A549 (cell line): Measurements from ENCODE around the gene TTC21A. TPM values are rescaled to one million over a fixed set of nuclear protein-coding genes. Genes with fewer than 3 reads are reported as not detected.
A peak's percentile ranks its signal among the peaks of the same experiment; 100 is the strongest.

Source experiments
- ATAC-seq, 2 experiments: fragments of 200-7000 bp in 1 of 2; fragments of >200 bp in 1 of 2; cut with Nextera tagmentation in 1 of 2; cut with Tn5 transposase in 1 of 2; 3 replicates each; pipeline versions ENCODE4 v1.8.0 to v1.9.1; 2018 to 2020; ENCODE audit warnings: mild to moderate bottlenecking in 1 of 2, moderate library complexity in 1 of 2
- CTCF ChIA-PET: fragments of 300-600 bp; sonication (Branson Sonifier 250); formaldehyde crosslinking; extraction: SDS; loops from one replicate; lab custom pipeline; 2021; ENCODE audit warnings: antibody characterized with exemption, inconsistent platforms; lab: Yijun Ruan, JAX
- POLR2A ChIA-PET: fragments of 350-600 bp; formaldehyde crosslinking; extraction: SDS; loops from one replicate; lab custom pipeline; 2021; ENCODE audit warnings: antibody characterized with exemption, inconsistent platforms; lab: Yijun Ruan, JAX
- DNase-seq, 2 experiments: peaks; one replicate each; pipeline versions ENCODE4 v3.0.0 to v3.0.0-alpha.2; 2011 to 2016; ENCODE audit warnings: low read depth in 1 of 2, low spot score in 1 of 2
- FAIRE-seq: peaks from 2 replicates; lab custom pipeline; 2011; peaks lifted over from hg19 to GRCh38; lab: Jason Lieb, UNC
- H3K27ac ChIP-seq, 2 experiments: fragments of >200 bp; sonication (Bioruptor Twin); formaldehyde crosslinking; 3 replicates each; pipeline ENCODE4 v1.5.1; 2016 to 2017
- H3K4me1 ChIP-seq: fragments of >200 bp; sonication (Bioruptor Twin); formaldehyde crosslinking; 3 replicates; pipeline ENCODE4 v1.6.1; 2016
- H3K4me2 ChIP-seq: fragments of >200 bp; sonication (Bioruptor Twin); formaldehyde crosslinking; 3 replicates; pipeline ENCODE4 v1.6.1; 2016
- H3K4me3 ChIP-seq: fragments of >200 bp; sonication (Bioruptor Twin); formaldehyde crosslinking; 3 replicates; pipeline ENCODE4 v1.5.1; 2016
- H3K9me3 ChIP-seq: fragments of >200 bp; sonication (Bioruptor Twin); formaldehyde crosslinking; 3 replicates; pipeline ENCODE4 v1.6.1; 2016
- CEBPB ChIP-seq, 2 experiments: fragments of >200 bp in 1 of 2; sonication (Bioruptor Twin) in 1 of 2; formaldehyde crosslinking in 1 of 2; IDR thresholded peaks; 2 replicates each; pipeline ENCODE4 v1.6.1; 2012 to 2016
- CHD4 ChIP-seq: fragments of 200-600 bp; sonication (generic); IDR thresholded peaks from 2 replicates; pipeline ENCODE4 v1.6.1; 2016; ENCODE audit warnings: antibody characterized with exemption, mild to moderate bottlenecking, borderline replicate concordance
- FOSL2 ChIP-seq, 2 experiments: fragments of 450-650 bp in 1 of 2; fragments of >200 bp in 1 of 2; sonication (Bioruptor Twin) in 1 of 2; formaldehyde crosslinking; IDR thresholded peaks; 2 replicates each; pipeline versions ENCODE4 v1.5.0 to v1.6.1; 2016 to 2020; ENCODE audit warnings: mild to moderate bottlenecking in 1 of 2, moderate library complexity in 1 of 2
- HEYL ChIP-seq: fragments of 250-450 bp; sonication (Bioruptor Pico); IDR thresholded peaks from 2 replicates; pipeline ENCODE4 v1.8.0; 2021; ENCODE audit warnings: mild to moderate bottlenecking, moderate library complexity
- JUN ChIP-seq, 2 experiments: fragments of >200 bp; sonication (Bioruptor Twin); formaldehyde crosslinking; IDR thresholded peaks; 2 replicates in 1 of 2; 3 replicates in 1 of 2; pipeline ENCODE4 v1.6.1; 2016 to 2017
- JUNB ChIP-seq: fragments of >200 bp; sonication (Bioruptor Twin); formaldehyde crosslinking; IDR thresholded peaks from 2 replicates; pipeline ENCODE4 v1.6.1; 2016
- MAZ ChIP-seq: fragments of 150-350 bp; IDR thresholded peaks from 2 replicates; pipeline ENCODE4 v1.6.1; 2014; ENCODE audit warnings: antibody characterized with exemption, low read depth, low read length, borderline replicate concordance
- NFE2L2 ChIP-seq: fragments of 150-350 bp; conservative IDR thresholded peaks from 2 replicates; pipeline ENCODE4 v1.6.1; 2014; ENCODE audit warnings: low read length
- NPAS2 ChIP-seq: fragments of 250-450 bp; sonication (Bioruptor Pico); IDR thresholded peaks from 2 replicates; pipeline ENCODE4 v1.8.0; 2022; ENCODE audit warnings: mild to moderate bottlenecking, moderate library complexity, borderline replicate concordance
- SREBF2 ChIP-seq: fragments of 450-650 bp; IDR thresholded peaks from 2 replicates; pipeline ENCODE4 v1.6.1; 2014; ENCODE audit warnings: mild to moderate bottlenecking, moderate library complexity
- TFCP2L1 ChIP-seq: fragments of 250-450 bp; sonication (Bioruptor Pico); IDR thresholded peaks from 2 replicates; pipeline ENCODE4 v1.5.0; 2021; ENCODE audit warnings: mild to moderate bottlenecking
- USF2 ChIP-seq: fragments of 450-650 bp; IDR thresholded peaks from 2 replicates; pipeline ENCODE4 v1.6.1; 2014; ENCODE audit warnings: antibody characterized with exemption
- ZC3H11A ChIP-seq: fragments of 450-650 bp; IDR thresholded peaks from 2 replicates; pipeline ENCODE4 v1.6.1; 2014; ENCODE audit warnings: antibody characterized with exemption, mild to moderate bottlenecking
- ZSCAN20 ChIP-seq: fragments of 250-450 bp; sonication (Bioruptor Pico); IDR thresholded peaks from 2 replicates; pipeline ENCODE4 v1.8.0; 2022; ENCODE audit warnings: mild to moderate bottlenecking, moderate library complexity
- WGBS: methylation state at CpG from one replicate; pipeline ENCODE4 v1.1.6; 2017; ENCODE audit errors: missing lambda C conversion rate; 5-methylcytosine and 5-hydroxymethylcytosine counted together
- polyA plus RNA-seq, 4 experiments: library from polyadenylated mRNA; depleted of rRNA in 3 of 4; stranded (reverse); fragments of >200 nt; fragmentation: RNase III in 1 of 4; extraction: RNeasy Plus Mini Kit Qiagen cat#74134 plus additional on column Dnase treatment in 1 of 4; gene quantifications; 2 replicates in 3 of 4; 3 replicates in 1 of 4; pipeline ENCODE4 v1.2.3, GENCODE V29; 2011 to 2017
- TF ChIP-seq, protein P1 (sequence below): fragments of >200 bp; sonication (Bioruptor Twin); formaldehyde crosslinking; IDR thresholded peaks from 2 replicates; pipeline ENCODE4 v1.6.1; 2016
- TF ChIP-seq, protein P2 (sequence below): fragments of 250-450 bp; sonication (Bioruptor Pico); IDR thresholded peaks from 2 replicates; pipeline ENCODE4 v1.5.0; 2020; ENCODE audit warnings: low read depth, mild to moderate bottlenecking, moderate library complexity
- TF ChIP-seq, protein P3 (sequence below): IDR thresholded peaks from 2 replicates; pipeline ENCODE4 v1.6.1; 2012
- TF ChIP-seq, protein P4 (sequence below): fragments of >200 bp; sonication (Bioruptor Twin); formaldehyde crosslinking; IDR thresholded peaks from 3 replicates; pipeline ENCODE4 v1.6.1; 2016

Gene TTC21A
- polyA plus RNA-seq, 2 of the 4 experiments (the other 2 are of a cell fraction): 1.1 to 1.4 TPM

GRCh38 chr3:39166932-39167532, 59.6 kb downstream of the TTC21A start:
- H3K4me2 ChIP-seq: peak overlapping the region; percentile 20; the same call in 2 of the 3 replicates
- ATAC-seq (peak; percentile 20 to 82; a peak in 5 of 6 replicates), DNase-seq (peak in 1 of 2 experiments; percentile 78), FAIRE-seq (no peak)
- peak overlapping the region; percentile 14 to 32; a peak in 3 of 6 replicates for H3K27ac ChIP-seq
- H3K4me3 ChIP-seq: no peak overlapping the region
- ChIA-PET CTCF (interaction anchor here (1.0 to 4.2 kb wide), 4 partner anchors 18 to 59 kb away, joined by 3 to 29 read pairs (median 10); no protein-coding TSS in a partner anchor), POLR2A (interaction anchor here (0.6 to 1.7 kb wide), 5 partner anchors 11 to 457 kb away, joined by 3 to 9 read pairs (median 6); no protein-coding TSS in a partner anchor)
- WGBS: 9% methylated on average over 1 of the region's 1 CpG
- peaks cover 25% of the 10 kb centered on the region; the same call in 2 of the 3 replicates for H3K4me1 ChIP-seq
- H3K9me3 ChIP-seq: no peaks in the 10 kb centered on the region
- 0 out of 5 replicates have a peak, but pooled peaks of 1 of the 2 experiments have one; percentile 24 for TF ChIP-seq JUN (IDR thresholded peaks at IDR 0.05)
- no peak for TF ChIP-seq FOSL2 (IDR thresholded peaks at IDR 0.05)
- TF ChIP-seq FOSL2 (CRISPR knock-in tag; IDR thresholded peaks at IDR 0.05): peak; percentile 48; the same call in 1 of the 2 replicates
- no peak for TF ChIP-seq ZC3H11A
- TF ChIP-seq, protein P1, sequence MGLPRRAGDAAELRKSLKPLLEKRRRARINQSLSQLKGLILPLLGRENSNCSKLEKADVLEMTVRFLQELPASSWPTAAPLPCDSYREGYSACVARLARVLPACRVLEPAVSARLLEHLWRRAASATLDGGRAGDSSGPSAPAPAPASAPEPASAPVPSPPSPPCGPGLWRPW: peak; percentile 68
- TF ChIP-seq JUNB: no peak
- peak; percentile 81 to 92 for TF ChIP-seq CEBPB (IDR thresholded peaks at IDR 0.05)

- Histone ChIP-seq H3K9me3 (no peaks in the 10 kb centered on the region), H3K4me2 (no peak overlapping the region), H3K4me1 (peaks cover 25% of the 10 kb centered on the region; the same call in 2 of the 3 replicates), H3K4me3 (no peak overlapping the region), H3K27ac (peak overlapping the region; percentile 28 to 53; a peak in 3 of 6 replicates)
- no peak for TF ChIP-seq TFCP2L1 (CRISPR knock-in tag)
- TF ChIP-seq, protein P2, sequence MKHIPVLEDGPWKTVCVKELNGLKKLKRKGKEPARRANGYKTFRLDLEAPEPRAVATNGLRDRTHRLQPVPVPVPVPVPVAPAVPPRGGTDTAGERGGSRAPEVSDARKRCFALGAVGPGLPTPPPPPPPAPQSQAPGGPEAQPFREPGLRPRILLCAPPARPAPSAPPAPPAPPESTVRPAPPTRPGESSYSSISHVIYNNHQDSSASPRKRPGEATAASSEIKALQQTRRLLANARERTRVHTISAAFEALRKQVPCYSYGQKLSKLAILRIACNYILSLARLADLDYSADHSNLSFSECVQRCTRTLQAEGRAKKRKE: no peak
- no peak for TF ChIP-seq CHD4
- TF ChIP-seq HEYL (CRISPR knock-in tag): no peak
- TF ChIP-seq NFE2L2: no peak
- TF ChIP-seq USF2: no peak
- TF ChIP-seq MAZ: no peak
- no peak for TF ChIP-seq NPAS2 (CRISPR knock-in tag)
- TF ChIP-seq, protein P3, sequence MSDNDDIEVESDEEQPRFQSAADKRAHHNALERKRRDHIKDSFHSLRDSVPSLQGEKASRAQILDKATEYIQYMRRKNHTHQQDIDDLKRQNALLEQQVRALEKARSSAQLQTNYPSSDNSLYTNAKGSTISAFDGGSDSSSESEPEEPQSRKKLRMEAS: no peak
- no peak for TF ChIP-seq SREBF2
- TF ChIP-seq, protein P4, sequence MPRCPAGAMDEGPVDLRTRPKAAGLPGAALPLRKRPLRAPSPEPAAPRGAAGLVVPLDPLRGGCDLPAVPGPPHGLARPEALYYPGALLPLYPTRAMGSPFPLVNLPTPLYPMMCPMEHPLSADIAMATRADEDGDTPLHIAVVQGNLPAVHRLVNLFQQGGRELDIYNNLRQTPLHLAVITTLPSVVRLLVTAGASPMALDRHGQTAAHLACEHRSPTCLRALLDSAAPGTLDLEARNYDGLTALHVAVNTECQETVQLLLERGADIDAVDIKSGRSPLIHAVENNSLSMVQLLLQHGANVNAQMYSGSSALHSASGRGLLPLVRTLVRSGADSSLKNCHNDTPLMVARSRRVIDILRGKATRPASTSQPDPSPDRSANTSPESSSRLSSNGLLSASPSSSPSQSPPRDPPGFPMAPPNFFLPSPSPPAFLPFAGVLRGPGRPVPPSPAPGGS: no peak
- no peak for TF ChIP-seq ZSCAN20 (CRISPR knock-in tag)
- TF ChIP-seq, protein P1: no peak
- WGBS: 80% methylated on average over 5 of the region's 5 CpGs
- DNase-seq (no peak), ATAC-seq (no peak), FAIRE-seq (no peak)
- ChIA-PET POLR2A (interaction anchor here (1.1 to 1.7 kb wide), 2 partner anchors 14 to 216 kb away, joined by 3 to 7 read pairs; no protein-coding TSS in a partner anchor), CTCF (interaction anchor here (1.0 to 4.2 kb wide), 5 partner anchors 9 to 120 kb away, joined by 3 to 29 read pairs (median 6); no protein-coding TSS in a partner anchor)
Observed at GRCh38 chr3:39168156-39168780, 60.8 kb downstream of the TTC21A start.
